Endothelial cell of hepatic sinusoid (primary cell): ENCODE measurements around the gene MID1.

Experiments
- in situ Hi-C: cut with HindIII; loops from 2 replicates; pipeline ENCODE4 v1.10.0; 2017; ENCODE audit warnings: low sequenced_read_pairs

MID1 gene

GRCh38 chrX:10533696-10534365 is 86.6 kb downstream of the MID1 start:
- in situ Hi-C loops: no loop called here

GRCh38 chrX:10531927-10532326 is 88.5 kb downstream of the MID1 start:
- in situ Hi-C loops: no loop called here

GRCh38 chrX:10529344-10529743 is 91.0 kb downstream of the MID1 start:
- in situ Hi-C loops: no loop called here

- in situ Hi-C loops: no loop called here
Measured at GRCh38 chrX:10526451-10526850, 93.9 kb downstream of the MID1 start.

GRCh38 chrX:10525381-10526120 is 94.8 kb downstream of the MID1 start:
- in situ Hi-C loops: no loop called here

- in situ Hi-C loops: no loop called here
Measured at GRCh38 chrX:10524578-10524977, 95.8 kb downstream of the MID1 start.

GRCh38 chrX:10519761-10520160 is 100.6 kb downstream of the MID1 start:
- in situ Hi-C loops: no loop called here

- in situ Hi-C loops: no loop called here
Measured at GRCh38 chrX:10519278-10519677, 101.1 kb downstream of the MID1 start.

GRCh38 chrX:10518073-10518472 is 102.3 kb downstream of the MID1 start:
- in situ Hi-C loops: no loop called here

- in situ Hi-C loops: no loop called here
Measured at GRCh38 chrX:10516781-10517322, 103.5 kb downstream of the MID1 start.

GRCh38 chrX:10514891-10515290 is 105.5 kb downstream of the MID1 start:
- in situ Hi-C loops: no loop called here

- in situ Hi-C loops: no loop called here
Measured at GRCh38 chrX:10513974-10514373, 106.4 kb downstream of the MID1 start.

- in situ Hi-C loops: no loop called here
Measured at GRCh38 chrX:10512741-10513140, 107.6 kb downstream of the MID1 start.

- in situ Hi-C loops: no loop called here
Measured at GRCh38 chrX:10512258-10512657, 108.1 kb downstream of the MID1 start.

GRCh38 chrX:10509397-10509796 is 111.0 kb downstream of the MID1 start:
- in situ Hi-C loops: no loop called here

GRCh38 chrX:10508891-10509290 is 111.5 kb downstream of the MID1 start:
- in situ Hi-C loops: no loop called here

- in situ Hi-C loops: no loop called here
Measured at GRCh38 chrX:10507876-10508275, 112.5 kb downstream of the MID1 start.

- in situ Hi-C loops: no loop called here
Measured at GRCh38 chrX:10507181-10507580, 113.2 kb downstream of the MID1 start.

GRCh38 chrX:10506781-10507180 is 113.6 kb downstream of the MID1 start:
- in situ Hi-C loops: no loop called here

GRCh38 chrX:10505726-10506125 is 114.7 kb downstream of the MID1 start:
- in situ Hi-C loops: no loop called here

GRCh38 chrX:10502961-10503360 is 117.4 kb downstream of the MID1 start:
- in situ Hi-C loops: no loop called here

GRCh38 chrX:10501611-10502010 is 118.8 kb downstream of the MID1 start:
- in situ Hi-C loops: no loop called here
